Esophagus squamous epithelium (tissue), 5 donors: ENCODE results near the gene CD8B2. TPM values are rescaled to one million over a fixed set of nuclear protein-coding genes. Genes with fewer than 3 reads are reported as not detected.
"Not testable (repeated sequence)": the region's sequence is repeated elsewhere in the genome, so short reads cannot be mapped to it uniquely, and the experiment has no call there.

ENCODE experiments used
- DNase-seq: peaks from one replicate; lab custom pipeline; 2025; lab: John Stamatoyannopoulos, UW
- H3K27ac ChIP-seq, 4 donors: fragments of 200-600 bp; sonication (generic); one replicate each; pipeline ENCODE4 v1.5.1; 2016 to 2019; ENCODE audit warnings: mild to moderate bottlenecking in 1 of 4
- H3K27me3 ChIP-seq, 4 donors: fragments of 200-600 bp; sonication (generic); 1 replicate in 3 of 4; 2 replicates in 1 of 4; pipeline versions ENCODE4 v1.5.1 to v1.6.0; 2017 to 2021; ENCODE audit warnings: antibody characterized with exemption in 1 of 4
- H3K36me3 ChIP-seq, 3 donors: fragments of 200-600 bp; sonication (generic); one replicate each; pipeline ENCODE4 v1.5.1; 2016 to 2019
- H3K4me1 ChIP-seq, 3 donors: fragments of 200-600 bp; sonication (generic); one replicate each; pipeline ENCODE4 v1.5.1; 2017 to 2019
- H3K4me3 ChIP-seq, 4 donors: fragments of 200-600 bp; sonication (generic); 1 replicate in 3 of 4; 2 replicates in 1 of 4; pipeline ENCODE4 v1.5.1; 2016 to 2019; ENCODE audit warnings: mild to moderate bottlenecking in 2 of 4, moderate library complexity in 1 of 4
- H3K9me3 ChIP-seq, 3 donors: fragments of 200-600 bp; sonication (generic); one replicate each; pipeline ENCODE4 v1.5.1; 2016 to 2019
- CTCF ChIP-seq, 6 experiments: fragments of 450-650 bp in 4 of 6; fragments of 200-600 bp in 2 of 6; sonication (generic) in 2 of 6; IDR thresholded peaks; one replicate each; pipeline ENCODE4 v1.5.1; 2016 to 2019; ENCODE audit warnings: antibody characterized with exemption in 6 of 6, mild to moderate bottlenecking in 4 of 6, moderate library complexity in 4 of 6
- POLR2A ChIP-seq, 4 donors: fragments of 450-650 bp; IDR thresholded peaks; one replicate each; pipeline ENCODE4 v1.6.1; 2017; ENCODE audit warnings: antibody characterized with exemption in 4 of 4, mild to moderate bottlenecking in 4 of 4, moderate library complexity in 3 of 4
- WGBS, 2 donors: methylation state at CpG; one replicate each; pipeline ENCODE4 v1.1.5; 2018; 5-methylcytosine and 5-hydroxymethylcytosine counted together
- intact Hi-C: fragments of 100-400 bp; cut with DNase I; formaldehyde crosslinking; loops from one replicate; pipeline ENCODE4 v1.15.0; 2022
- total RNA-seq, 4 donors: library from RNA; depleted of rRNA; stranded (reverse); fragments of >200 nt; gene quantifications; one replicate each; pipeline ENCODE4 v1.1.0, GENCODE V29; 2016
- donor health status: DM: yes; HTN: yes; CAD: no.

The CD8B2 gene
- total RNA-seq, 4 donors from 2014 or later: 0.19 to 0.23 TPM; not detected in 2

- intact Hi-C loops: no loop called here
- H3K9me3 ChIP-seq: no peaks in the 10 kb centered on the region
- 45 to 61% methylated on average over 2 of the region's 2 CpGs for WGBS, 2 donors
- H3K27ac ChIP-seq: no peak overlapping the region
- H3K4me1 ChIP-seq: peaks cover 4 to 48% (median 16%) of the 10 kb centered on the region in 3 donors
- DNase-seq: no peak
- TF ChIP-seq CTCF (IDR thresholded peaks at IDR 0.05) (no peak), POLR2A (IDR thresholded peaks at IDR 0.05) (no peak)
- H3K36me3 ChIP-seq: no peaks in the 10 kb centered on the region
- H3K4me3 ChIP-seq: no peak overlapping the region
- H3K27me3 ChIP-seq: no peaks in the 10 kb centered on the region
These were observed 78.4 kb downstream of the CD8B2 start for GRCh38 chr2:106565599-106565998.

GRCh38 chr2:106566050-106566449 is 78.9 kb downstream of the CD8B2 start:
- Histone ChIP-seq H3K9me3 (no peaks in the 10 kb centered on the region), H3K4me1 (peaks cover 4 to 44% (median 16%) of the 10 kb centered on the region in 3 donors), H3K4me3 (no peak overlapping the region), H3K27me3 (no peaks in the 10 kb centered on the region), H3K36me3 (no peaks in the 10 kb centered on the region), H3K27ac (no peak overlapping the region)
- 34 to 58% methylated on average over 6 of the region's 6 CpGs for WGBS, 2 donors
- no peak for DNase-seq
- intact Hi-C loops: no loop called here
- TF ChIP-seq CTCF (IDR thresholded peaks at IDR 0.05) (no peak), POLR2A (IDR thresholded peaks at IDR 0.05) (no peak)

- peaks cover 4 to 39% (median 16%) of the 10 kb centered on the region in 3 donors for H3K4me1 ChIP-seq
- DNase-seq, intact Hi-C loops, H3K4me3 ChIP-seq, H3K27ac ChIP-seq, H3K27me3 ChIP-seq, H3K9me3 ChIP-seq, H3K36me3 ChIP-seq: not testable (repeated sequence)
These were observed 79.3 kb downstream of the CD8B2 start for GRCh38 chr2:106566484-106566883.

- Histone ChIP-seq H3K9me3 (no peaks in the 10 kb centered on the region), H3K4me3 (no peak overlapping the region), H3K4me1 (peaks cover 0 to 14% (median 0%) of the 10 kb centered on the region in 3 donors), H3K27ac (no peak overlapping the region), H3K36me3 (no peaks in the 10 kb centered on the region), H3K27me3 (no peaks in the 10 kb centered on the region)
- TF ChIP-seq POLR2A (IDR thresholded peaks at IDR 0.05): no peak
- no peak for TF ChIP-seq CTCF (IDR thresholded peaks at IDR 0.05)
- 67 to 86% methylated on average over 1 to 2 of the region's 3 CpGs for WGBS, 2 donors
- DNase-seq: no peak
- intact Hi-C loops: no loop called here
These were observed 83.2 kb downstream of the CD8B2 start for GRCh38 chr2:106570316-106570715.

Other genes with a start within 250 kb of the CD8B2 start
- under 1 TPM; 0.18 to 0.49 (median 0.23) TPM for gene RGPD3, start 19.0 kb upstream of the CD8B2 start, total RNA-seq